Measurements from ENCODE around the gene PIP5KL1.

GRCh38 chr9:127917603-127918002, 13.0 kb downstream of the PIP5KL1 start:
- TF ChIP-seq EZH2 (IDR thresholded peaks at IDR 0.05) (no peak), POLR2AphosphoS5 (IDR thresholded peaks at IDR 0.05; ENCODE audit: borderline replicate concordance, low read depth, low read length) (no peak), FOXP2 (optimal IDR thresholded peaks at IDR 0.05; ENCODE audit: control extremely low read depth, extremely low read length, insufficient read depth) (no peak)

Data from SK-N-MC (cell line).